Measurements from ENCODE around the gene TMF1.

DNA sequence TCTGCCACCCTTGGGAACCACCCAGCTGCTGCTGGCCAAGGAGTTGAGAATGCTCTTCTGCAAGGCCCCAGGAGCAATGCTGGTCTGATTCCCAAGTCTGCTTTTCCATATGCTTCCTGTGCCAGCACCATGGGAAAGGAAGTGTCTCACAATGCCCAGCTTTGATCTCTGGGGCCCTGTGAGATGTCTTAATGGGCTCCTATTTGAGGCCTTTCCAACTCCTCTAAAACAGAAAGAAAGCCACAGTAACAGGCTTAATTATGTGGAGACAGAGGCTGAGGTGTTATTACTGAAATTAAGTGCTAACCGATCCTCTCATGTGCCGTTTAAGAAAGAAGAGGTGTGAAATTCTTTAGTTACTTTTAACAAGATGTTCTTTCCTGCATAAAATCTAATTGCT, 43.2 kb downstream of the TMF1 start:
- TF ChIP-seq, protein P1, sequence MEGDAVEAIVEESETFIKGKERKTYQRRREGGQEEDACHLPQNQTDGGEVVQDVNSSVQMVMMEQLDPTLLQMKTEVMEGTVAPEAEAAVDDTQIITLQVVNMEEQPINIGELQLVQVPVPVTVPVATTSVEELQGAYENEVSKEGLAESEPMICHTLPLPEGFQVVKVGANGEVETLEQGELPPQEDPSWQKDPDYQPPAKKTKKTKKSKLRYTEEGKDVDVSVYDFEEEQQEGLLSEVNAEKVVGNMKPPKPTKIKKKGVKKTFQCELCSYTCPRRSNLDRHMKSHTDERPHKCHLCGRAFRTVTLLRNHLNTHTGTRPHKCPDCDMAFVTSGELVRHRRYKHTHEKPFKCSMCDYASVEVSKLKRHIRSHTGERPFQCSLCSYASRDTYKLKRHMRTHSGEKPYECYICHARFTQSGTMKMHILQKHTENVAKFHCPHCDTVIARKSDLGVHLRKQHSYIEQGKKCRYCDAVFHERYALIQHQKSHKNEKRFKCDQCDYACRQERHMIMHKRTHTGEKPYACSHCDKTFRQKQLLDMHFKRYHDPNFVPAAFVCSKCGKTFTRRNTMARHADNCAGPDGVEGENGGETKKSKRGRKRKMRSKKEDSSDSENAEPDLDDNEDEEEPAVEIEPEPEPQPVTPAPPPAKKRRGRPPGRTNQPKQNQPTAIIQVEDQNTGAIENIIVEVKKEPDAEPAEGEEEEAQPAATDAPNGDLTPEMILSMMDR (IDR thresholded peaks at IDR 0.05): no peak
- no peak for TF ChIP-seq POLR2A (IDR thresholded peaks at IDR 0.05)
